ENCODE data around the gene GLYR1.

Gene GLYR1

GRCh38 chr16:4805231-4805630 lies 41.9 kb downstream of the GLYR1 start:
- in situ Hi-C loops (cut with HindIII; ENCODE audit: low sequenced_read_pairs) = no loop called here
- TF ChIP-seq CTCF (IDR thresholded peaks at IDR 0.05; ENCODE audit: low read depth, low read length) = no peak
- DNase-seq (ENCODE audit: low read depth, low spot score) = no peak
- H3K4me3 ChIP-seq (ENCODE audit: low read depth, low read length) = no peak overlapping the region

DNA sequence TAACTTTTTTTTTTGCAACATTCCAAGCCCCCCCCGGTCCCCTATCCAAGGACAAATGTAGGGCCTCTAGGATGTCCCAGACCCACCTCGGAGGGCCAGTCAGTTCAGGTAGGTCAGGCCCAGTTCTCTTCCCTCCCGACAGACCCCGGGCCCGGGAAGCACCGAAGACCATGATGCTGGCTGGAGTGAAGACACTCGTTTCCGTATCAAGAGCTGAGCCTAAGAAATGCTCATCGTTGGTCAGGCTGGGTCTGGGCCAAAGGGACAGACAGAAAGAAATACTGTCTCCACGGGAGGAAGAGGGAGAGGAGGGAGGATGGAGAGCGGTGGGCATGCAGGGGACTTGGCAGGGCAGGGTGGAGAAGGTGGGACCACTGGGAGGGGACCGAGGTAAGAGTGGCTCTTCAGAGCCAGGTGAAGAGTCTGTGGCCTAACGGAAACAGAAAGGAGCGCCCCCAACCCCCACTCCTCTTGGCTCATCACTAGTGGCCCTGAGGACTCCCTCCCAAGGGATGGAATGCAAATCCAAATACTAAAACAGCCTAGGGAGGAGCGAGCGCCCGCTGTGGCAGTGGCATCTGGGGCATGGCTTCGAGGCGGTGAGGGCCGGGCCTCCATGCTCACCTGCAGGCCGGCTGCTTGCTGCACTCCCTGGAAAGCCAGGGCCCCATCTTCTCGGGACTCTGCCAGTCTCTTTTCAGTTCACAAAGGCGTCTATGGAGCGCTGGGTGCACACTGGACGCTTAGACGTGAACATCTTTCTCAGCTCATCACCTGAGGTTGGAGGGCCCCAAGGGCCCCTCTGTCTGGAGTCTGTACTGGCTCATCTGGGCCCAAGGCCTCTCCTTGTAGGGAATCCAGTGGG lies 43.0 kb downstream of the GLYR1 start:
- TF ChIP-seq CTCF (IDR thresholded peaks at IDR 0.05; ENCODE audit: low read depth, low read length) = no peak
- in situ Hi-C loops (cut with HindIII; ENCODE audit: low sequenced_read_pairs) = no loop called here
- no peak overlapping the region for H3K4me3 ChIP-seq (ENCODE audit: low read depth, low read length)
- DNase-seq (ENCODE audit: low read depth, low spot score) = no peak

DNA sequence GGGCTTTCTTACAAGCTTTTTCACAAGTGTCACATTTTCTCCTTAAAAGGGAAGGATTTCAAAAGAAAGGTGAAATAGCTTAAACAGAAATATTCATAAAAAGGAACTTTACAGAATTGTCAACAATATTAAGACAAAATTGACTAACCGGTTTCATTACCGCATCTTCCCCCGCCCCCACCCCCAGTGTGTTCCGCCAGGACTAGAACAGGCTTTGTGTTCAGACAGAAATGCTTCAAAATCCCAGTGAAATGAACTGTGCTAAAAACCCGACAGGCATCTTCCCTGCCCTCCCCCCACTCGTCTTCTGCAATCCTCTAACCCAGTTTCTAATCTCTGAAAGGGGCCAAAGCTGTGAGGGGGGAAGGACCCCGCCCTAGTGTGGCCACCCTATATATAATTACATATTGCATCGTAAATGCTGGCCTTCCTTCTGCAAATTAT lies 43.7 kb downstream of the GLYR1 start:
- no peak for DNase-seq (ENCODE audit: low read depth, low spot score)
- peak overlapping the region; percentile 63 for H3K4me3 ChIP-seq (ENCODE audit: low read depth, low read length)
- no peak for TF ChIP-seq CTCF (IDR thresholded peaks at IDR 0.05; ENCODE audit: low read depth, low read length)
- in situ Hi-C loops (cut with HindIII; ENCODE audit: low sequenced_read_pairs) = no loop called here

DNA sequence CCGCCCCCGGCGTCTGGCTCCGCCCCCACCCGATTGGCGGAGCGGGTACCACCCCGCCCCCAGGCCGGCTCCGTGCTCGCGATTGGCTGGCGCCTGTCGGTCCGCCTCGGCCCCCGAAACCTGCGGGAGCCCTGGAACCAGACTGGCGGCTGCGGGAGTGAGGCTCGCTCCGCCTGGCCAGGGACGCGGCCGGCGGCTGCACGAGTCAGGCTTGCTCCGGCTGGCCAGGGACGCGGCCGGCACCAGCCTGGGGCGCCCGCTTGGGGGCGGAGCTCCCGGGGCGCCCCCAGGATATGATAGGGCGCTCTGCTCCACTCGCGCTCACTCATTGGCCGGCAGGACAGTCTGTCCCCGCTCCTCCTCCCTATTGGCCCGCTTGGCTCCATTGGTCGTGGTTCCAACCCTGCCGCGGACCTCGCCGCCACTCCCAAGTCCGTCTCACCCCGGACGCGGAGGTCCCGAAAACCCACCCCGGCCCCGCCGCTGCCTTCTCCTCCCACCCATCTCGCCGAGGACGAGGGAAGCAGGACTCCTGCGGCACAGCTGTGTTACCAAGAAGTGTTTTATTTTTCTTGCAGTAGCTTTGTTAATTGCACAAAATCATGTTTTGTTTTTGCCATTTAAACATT lies 44.3 kb downstream of the GLYR1 start:
- peak overlapping the region; percentile 63 for H3K4me3 ChIP-seq (ENCODE audit: low read depth, low read length)
- DNase-seq (ENCODE audit: low read depth, low spot score) = peak; percentile 92
- no peak for TF ChIP-seq CTCF (IDR thresholded peaks at IDR 0.05; ENCODE audit: low read depth, low read length)
- in situ Hi-C loops (cut with HindIII; ENCODE audit: low sequenced_read_pairs) = no loop called here

- in situ Hi-C loops (cut with HindIII; ENCODE audit: low sequenced_read_pairs) = no loop called here
- TF ChIP-seq CTCF (IDR thresholded peaks at IDR 0.05; ENCODE audit: low read depth, low read length) = no peak
- peak; percentile 35 for DNase-seq (ENCODE audit: low read depth, low spot score)
- peak within 1 kb of the TSS; percentile 63 for H3K4me3 ChIP-seq (ENCODE audit: low read depth, low read length)
These were observed 45.0 kb downstream of the GLYR1 start, which contains the start of gene ROGDI for GRCh38 chr16:4801962-4802658. TSS of gene ROGDI (minus strand) at chr16:4802633. CDS start at chr16:4802571, 62 bp downstream.

Data from astrocyte of the spinal cord (primary cell).